Tibial nerve (tissue), 4 donors: ENCODE results near the gene MAST2.

ENCODE experiments used
- EP300 ChIP-seq, 2 donors: sonication (generic); formaldehyde crosslinking; IDR thresholded peaks; one replicate each; pipeline ENCODE4 v1.6.1; 2017; ENCODE audit warnings: antibody characterized with exemption in 2 of 2, mild to moderate bottlenecking in 1 of 2
- POLR2A ChIP-seq, 2 donors: fragments of 450-650 bp; IDR thresholded peaks; one replicate each; pipeline ENCODE4 v1.6.1; 2017; ENCODE audit warnings: antibody characterized with exemption in 2 of 2, mild to moderate bottlenecking in 2 of 2, moderate library complexity in 2 of 2
- TF ChIP-seq, protein P1 (sequence below), 5 experiments: fragments of 200-600 bp in 3 of 5; fragments of 450-650 bp in 2 of 5; sonication (generic) in 3 of 5; IDR thresholded peaks; one replicate each; pipeline ENCODE4 v1.5.1; 2016 to 2019; ENCODE audit warnings: antibody characterized with exemption in 5 of 5, mild to moderate bottlenecking in 3 of 5, moderate library complexity in 2 of 5

DNA sequence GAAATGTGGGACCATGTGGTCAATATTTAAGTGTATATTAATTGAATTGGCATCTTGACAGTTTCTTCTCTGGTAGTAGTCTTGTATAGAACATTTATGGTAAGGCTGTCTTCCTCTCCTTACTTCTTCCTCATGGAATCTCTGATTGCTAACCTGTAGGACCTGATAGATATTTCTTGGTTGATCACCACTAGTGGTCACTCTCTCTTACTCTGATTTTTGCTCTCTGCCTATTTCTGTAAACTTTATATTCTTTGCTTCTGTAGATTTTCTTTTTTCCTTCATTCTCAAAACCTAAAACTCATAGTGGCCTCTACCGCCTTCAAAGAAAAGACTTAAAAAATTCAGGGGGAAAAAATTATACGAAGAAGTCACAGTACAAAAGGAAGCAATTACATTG is 21.2 kb downstream of the MAST2 start:
- TF ChIP-seq, protein P1, sequence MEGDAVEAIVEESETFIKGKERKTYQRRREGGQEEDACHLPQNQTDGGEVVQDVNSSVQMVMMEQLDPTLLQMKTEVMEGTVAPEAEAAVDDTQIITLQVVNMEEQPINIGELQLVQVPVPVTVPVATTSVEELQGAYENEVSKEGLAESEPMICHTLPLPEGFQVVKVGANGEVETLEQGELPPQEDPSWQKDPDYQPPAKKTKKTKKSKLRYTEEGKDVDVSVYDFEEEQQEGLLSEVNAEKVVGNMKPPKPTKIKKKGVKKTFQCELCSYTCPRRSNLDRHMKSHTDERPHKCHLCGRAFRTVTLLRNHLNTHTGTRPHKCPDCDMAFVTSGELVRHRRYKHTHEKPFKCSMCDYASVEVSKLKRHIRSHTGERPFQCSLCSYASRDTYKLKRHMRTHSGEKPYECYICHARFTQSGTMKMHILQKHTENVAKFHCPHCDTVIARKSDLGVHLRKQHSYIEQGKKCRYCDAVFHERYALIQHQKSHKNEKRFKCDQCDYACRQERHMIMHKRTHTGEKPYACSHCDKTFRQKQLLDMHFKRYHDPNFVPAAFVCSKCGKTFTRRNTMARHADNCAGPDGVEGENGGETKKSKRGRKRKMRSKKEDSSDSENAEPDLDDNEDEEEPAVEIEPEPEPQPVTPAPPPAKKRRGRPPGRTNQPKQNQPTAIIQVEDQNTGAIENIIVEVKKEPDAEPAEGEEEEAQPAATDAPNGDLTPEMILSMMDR (IDR thresholded peaks at IDR 0.05) = no peak
- no peak for TF ChIP-seq EP300 (IDR thresholded peaks at IDR 0.05)
- no peak for TF ChIP-seq POLR2A (IDR thresholded peaks at IDR 0.05)
